Hematopoietic multipotent progenitor cell treated with erythropoietin and hydrocortisone succinate and interleukin-3 and kit ligand, for 4 days (in vitro differentiated cells): Measurements from ENCODE around the gene NBEAL2.
"Not testable (repeated sequence)": the region's sequence is repeated elsewhere in the genome, so short reads cannot be mapped to it uniquely, and the experiment has no call there.

Source experiments
- DNase-seq: peaks from one replicate; pipeline ENCODE4 v3.0.0-alpha.2; 2015

NBEAL2 gene

GRCh38 chr3:47013231-47013630 is 33.8 kb downstream of the NBEAL2 start:
- no peak for DNase-seq

GRCh38 chr3:47014036-47014435 is 34.6 kb downstream of the NBEAL2 start:
- no peak for DNase-seq

DNA sequence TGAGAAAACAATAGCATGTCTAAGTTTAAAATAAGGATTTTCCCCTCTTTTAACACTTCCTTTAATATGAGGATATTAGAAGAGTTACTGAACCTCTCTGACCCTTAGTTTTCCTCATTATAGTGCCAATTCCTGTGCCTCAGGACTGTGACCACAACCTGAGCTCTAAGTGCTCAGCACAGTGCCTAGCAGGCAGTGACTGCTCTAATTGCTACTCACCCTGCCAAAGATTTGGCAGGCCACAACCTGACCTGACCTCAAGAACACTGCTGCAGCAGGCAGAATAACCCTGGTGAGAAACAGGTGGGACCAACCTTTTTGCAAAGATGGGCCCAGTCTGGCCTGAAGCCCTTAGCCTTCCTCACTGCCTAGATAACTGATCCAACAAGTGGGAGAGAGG is 35.7 kb downstream of the NBEAL2 start:
- DNase-seq: no peak

DNA sequence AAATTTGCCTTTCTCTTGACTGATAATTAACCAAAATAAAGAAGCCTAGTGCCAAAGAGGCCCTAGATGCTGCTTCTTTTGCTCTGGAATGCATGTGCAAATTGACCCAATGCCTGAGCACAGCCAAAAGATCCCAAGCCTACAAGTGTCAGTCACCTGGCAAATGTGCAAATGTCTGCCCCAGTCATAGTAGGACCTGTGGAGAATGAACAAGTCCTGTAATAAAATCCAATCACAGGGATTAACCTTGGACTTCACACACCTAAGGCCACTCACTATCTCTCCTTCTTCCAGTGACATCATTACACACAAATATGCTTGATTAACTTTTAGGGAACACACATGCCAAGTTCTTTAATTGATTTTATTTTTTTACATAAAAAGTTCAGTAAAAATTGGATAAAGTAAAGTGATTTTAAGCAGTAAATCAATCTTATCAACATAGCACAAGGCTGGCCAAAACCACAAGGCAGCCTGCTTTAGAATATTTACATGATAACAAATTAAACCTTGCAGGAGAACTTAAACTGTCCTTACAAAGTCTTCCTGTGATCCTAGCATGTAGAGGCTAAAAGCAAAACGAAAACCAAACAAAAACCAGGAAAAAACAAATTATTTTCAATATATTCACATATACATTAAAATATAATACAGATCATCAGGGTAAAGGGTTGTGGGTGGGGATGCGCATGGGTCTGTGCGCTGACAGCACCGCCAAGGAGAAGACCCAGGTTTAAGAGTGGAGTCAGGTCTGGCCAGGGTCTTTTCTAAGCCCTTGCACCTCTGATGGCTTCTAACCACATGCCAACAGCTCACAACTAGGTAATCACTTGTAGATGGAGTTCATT is 36.8 kb downstream of the NBEAL2 start:
- DNase-seq: peak; percentile 62

GRCh38 chr3:47016934-47017435 is 37.5 kb downstream of the NBEAL2 start:
- peak; percentile 86 for DNase-seq

- peak; percentile 61 for DNase-seq
These were observed 38.2 kb downstream of the NBEAL2 start for GRCh38 chr3:47017504-47018268.

DNA sequence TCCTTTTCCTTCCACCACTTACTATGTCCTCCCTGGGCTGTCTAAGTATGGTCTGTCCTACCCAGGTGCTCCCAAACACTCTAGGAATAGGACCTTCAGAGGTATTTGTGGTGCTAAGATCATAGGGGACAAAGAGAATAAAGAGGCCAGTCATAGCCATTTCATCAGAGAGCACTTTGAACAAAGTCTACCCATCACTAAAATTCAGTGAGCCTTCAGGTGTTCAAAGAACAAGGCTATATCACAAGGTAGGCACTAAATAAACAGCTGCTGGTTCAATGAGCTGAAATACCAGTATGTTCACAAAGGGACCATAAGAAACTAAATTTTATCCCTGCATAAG is 38.8 kb downstream of the NBEAL2 start:
- no peak for DNase-seq

DNA sequence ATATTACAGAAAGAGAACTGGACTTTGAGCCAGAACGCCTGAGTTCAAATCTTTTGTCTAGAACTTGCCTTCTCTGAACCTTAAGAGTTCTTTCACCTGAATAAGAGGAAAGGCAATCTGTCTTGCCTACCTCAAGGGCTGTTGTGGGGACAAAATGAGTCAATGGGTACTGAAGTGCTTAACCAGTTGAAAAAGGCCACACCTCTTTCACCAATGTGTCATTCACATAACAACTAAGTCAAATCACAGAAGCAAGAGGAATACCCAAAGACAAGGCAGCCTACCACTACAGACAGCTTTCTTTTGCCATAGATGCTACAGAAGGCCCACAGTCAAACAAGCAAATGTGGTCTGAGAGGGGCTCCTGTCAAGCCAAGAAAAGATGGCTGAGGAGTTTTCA is 39.7 kb downstream of the NBEAL2 start:
- DNase-seq: no peak

DNA sequence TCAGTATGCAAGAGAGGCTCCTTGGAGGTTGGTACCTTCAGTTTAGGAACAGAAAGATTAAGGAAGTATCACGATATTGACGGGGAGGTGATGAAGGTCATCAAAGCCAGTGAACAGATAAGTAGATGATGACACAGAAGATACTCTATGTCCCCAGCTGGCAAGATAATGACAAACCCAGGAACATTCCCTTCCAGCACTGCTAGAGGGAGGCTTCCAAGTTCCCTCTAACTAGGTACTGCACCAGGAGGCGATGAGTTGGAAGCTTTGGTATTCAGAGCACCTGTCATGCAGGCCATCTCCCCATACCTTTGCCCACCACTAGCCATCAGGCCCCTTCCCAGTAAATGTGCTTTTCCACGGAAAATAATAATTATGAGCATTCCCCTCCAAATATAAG is 40.8 kb downstream of the NBEAL2 start:
- DNase-seq: no peak

DNA sequence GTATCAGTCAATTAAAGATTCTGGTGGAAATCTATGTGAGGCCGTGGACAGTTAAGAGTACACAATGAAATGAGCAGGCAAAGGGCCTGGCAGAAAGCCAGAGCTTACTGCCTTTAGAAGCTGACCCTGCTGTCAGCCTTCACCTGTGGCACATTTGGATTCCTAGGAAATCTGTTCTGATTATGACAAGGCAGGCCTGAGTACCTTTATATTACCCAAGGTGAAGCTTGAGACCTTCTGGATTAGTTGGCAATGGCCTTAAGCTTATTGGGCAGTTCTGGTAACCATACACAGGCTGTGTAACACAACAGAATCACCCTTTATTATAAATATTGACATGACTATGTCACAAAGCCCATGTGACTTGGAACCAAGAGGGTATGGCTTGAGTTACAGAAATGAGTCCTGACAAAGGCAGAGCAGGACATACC is 43.2 kb downstream of the NBEAL2 start:
- DNase-seq: no peak

- DNase-seq: no peak
These were observed 45.5 kb downstream of the NBEAL2 start for GRCh38 chr3:47024932-47025331.

DNA sequence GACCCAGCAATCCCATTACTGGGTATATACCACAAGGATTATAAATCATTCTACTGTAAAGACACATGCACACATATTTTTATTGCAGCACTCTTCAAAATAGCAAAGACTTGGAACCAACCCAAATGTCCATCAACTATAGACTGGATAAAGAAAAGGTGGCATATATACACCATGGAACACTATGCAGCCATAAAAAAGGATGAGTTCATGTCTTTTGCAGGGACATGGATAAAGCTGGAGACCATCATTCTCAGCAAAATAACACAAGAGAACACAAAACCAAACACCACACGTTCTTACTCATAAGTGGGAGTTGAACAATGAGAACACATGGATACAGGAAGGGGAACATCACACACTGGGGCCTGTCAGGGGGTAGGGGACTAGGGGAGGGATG is 47.0 kb downstream of the NBEAL2 start:
- DNase-seq: not testable (repeated sequence)

GRCh38 chr3:47028146-47028545 is 48.7 kb downstream of the NBEAL2 start:
- no peak for DNase-seq

- DNase-seq: no peak
These were observed 49.2 kb downstream of the NBEAL2 start for GRCh38 chr3:47028667-47029066.

GRCh38 chr3:47031041-47031440 is 51.6 kb downstream of the NBEAL2 start:
- not testable (repeated sequence) for DNase-seq

- DNase-seq: no peak
These were observed 55.5 kb downstream of the NBEAL2 start for GRCh38 chr3:47034868-47035489.

DNA sequence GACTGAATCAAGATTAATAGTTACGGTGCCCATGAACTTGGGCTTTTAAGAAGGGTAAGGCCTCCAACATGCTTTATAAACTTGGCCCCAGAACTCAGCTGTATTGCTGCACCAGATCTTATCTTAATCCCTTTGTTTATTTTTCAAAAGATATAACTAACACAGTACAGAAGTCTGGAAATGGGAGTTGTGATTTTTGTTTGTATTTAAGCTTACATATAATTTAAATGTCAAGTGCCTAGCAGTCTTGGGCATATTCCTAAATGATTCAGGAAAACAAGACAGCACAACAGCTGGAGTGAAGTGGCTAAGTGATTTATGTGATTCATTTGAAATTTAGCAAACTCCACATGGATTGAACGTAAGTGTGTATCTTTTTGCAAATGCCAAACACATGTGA is 56.2 kb downstream of the NBEAL2 start:
- DNase-seq: no peak

DNA sequence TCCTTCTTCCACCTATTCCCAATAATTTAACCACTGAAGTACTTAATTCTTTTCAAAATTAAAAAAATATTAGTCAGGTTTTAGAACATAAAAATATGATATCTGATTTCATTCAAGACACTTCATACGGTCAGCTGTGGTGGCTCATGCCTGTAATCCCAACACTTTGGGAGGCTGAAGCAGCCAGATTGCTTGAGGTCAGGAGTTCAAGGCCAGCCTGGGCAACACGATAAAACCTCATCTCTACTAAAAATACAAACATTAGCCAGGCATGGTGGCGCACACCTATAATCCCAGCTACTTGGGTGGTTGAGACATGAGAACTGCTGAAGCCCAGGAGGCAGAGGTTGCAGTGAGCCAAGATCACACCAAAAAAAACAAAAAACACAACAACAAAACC is 56.7 kb downstream of the NBEAL2 start:
- DNase-seq: no peak

- not testable (repeated sequence) for DNase-seq
These were observed 57.8 kb downstream of the NBEAL2 start for GRCh38 chr3:47037302-47037701.

- no peak for DNase-seq
These were observed 61.6 kb downstream of the NBEAL2 start for GRCh38 chr3:47041114-47041513.

- DNase-seq: no peak
These were observed 62.8 kb downstream of the NBEAL2 start for GRCh38 chr3:47042231-47042791.

DNA sequence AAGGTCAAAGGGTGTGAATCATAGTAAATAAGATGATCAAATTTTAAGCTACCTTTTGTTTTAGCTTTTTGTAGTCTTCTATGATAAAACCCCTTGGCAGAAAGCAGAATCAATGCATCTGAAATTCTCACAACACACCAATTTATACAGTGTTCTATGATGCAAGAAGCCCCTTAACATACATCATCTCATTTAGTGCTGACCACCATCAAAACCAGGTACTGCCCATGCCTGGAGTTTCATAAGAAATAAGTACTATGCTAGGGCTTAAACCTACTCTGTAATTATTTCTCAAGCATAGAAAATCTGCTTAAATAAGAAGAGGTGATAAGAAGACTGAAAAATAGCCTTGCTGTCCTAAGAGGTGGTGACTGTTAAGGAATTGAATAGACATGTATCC is 67.6 kb downstream of the NBEAL2 start:
- no peak for DNase-seq

DNA sequence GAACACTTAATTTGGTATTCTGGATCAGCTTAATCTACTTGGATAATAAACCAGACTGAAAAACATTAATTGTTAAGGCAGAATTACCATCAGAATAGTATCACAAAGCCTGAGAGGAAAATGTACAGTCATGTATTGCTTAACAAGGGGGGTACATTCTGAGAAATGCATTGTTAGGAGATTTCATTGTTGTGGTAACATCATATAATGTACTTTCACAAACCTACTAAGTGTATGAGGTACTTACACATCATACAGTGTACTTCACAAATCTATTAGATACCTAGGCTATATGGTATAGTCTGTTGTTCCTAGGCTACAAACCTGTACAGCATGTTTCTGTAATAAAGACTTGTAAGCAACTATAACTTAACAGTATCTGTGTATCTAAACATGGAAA is 68.2 kb downstream of the NBEAL2 start:
- peak; percentile 18 for DNase-seq
